ENCODE results near the gene TRIM36.

Gene TRIM36

GRCh38 chr5:115084246-115084793 lies 85.4 kb downstream of the TRIM36 start:
- no peak for DNase-seq (ENCODE audit: low read depth in 4 of 4, low spot score in 1 of 4)

- DNase-seq (ENCODE audit: low read depth in 4 of 4, low spot score in 1 of 4), result no peak
Observed at GRCh38 chr5:115079924-115080623, 89.6 kb downstream of the TRIM36 start.
